Lower leg skin (tissue), 3 donors: ENCODE measurements around the gene FAM210B.

Source experiments
- CTCF ChIP-seq, 3 donors: fragments of 450-650 bp; IDR thresholded peaks; one replicate each; pipeline ENCODE4 v1.5.1; 2016; ENCODE audit warnings: antibody characterized with exemption in 3 of 3, mild to moderate bottlenecking in 3 of 3, moderate library complexity in 2 of 3
- POLR2A ChIP-seq, 2 donors: fragments of 450-650 bp; IDR thresholded peaks; one replicate each; pipeline ENCODE4 v1.6.1; 2016 to 2017; ENCODE audit warnings: antibody characterized with exemption in 2 of 2, mild to moderate bottlenecking in 1 of 2, moderate library complexity in 1 of 2

DNA sequence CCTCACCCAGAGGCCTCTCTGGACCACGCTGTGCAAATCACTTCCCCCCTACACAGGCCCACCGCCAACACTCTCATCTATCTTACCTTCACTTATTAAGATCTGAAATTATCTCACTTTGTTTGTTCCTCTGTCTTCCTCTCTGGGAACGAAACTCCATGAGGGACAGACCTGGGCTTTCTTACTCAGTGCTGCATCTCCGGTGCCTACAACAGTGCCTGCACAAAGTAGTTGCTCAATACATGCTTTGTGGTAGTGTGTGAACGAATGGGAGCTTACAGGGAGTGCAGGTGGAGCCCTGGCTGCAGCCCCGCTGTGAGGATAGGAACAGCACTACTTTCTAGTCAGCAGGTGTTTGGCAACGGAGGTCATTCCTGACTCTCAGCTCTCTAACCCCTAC is 58.6 kb downstream of the FAM210B start:
- no peak for TF ChIP-seq CTCF (IDR thresholded peaks at IDR 0.05)
- no peak for TF ChIP-seq POLR2A (IDR thresholded peaks at IDR 0.05)
